ENCODE results near the gene GAS1.

GRCh38 chr9:86953181-86953580 is 5.9 kb upstream of the GAS1 start:
- TF ChIP-seq, protein P1, sequence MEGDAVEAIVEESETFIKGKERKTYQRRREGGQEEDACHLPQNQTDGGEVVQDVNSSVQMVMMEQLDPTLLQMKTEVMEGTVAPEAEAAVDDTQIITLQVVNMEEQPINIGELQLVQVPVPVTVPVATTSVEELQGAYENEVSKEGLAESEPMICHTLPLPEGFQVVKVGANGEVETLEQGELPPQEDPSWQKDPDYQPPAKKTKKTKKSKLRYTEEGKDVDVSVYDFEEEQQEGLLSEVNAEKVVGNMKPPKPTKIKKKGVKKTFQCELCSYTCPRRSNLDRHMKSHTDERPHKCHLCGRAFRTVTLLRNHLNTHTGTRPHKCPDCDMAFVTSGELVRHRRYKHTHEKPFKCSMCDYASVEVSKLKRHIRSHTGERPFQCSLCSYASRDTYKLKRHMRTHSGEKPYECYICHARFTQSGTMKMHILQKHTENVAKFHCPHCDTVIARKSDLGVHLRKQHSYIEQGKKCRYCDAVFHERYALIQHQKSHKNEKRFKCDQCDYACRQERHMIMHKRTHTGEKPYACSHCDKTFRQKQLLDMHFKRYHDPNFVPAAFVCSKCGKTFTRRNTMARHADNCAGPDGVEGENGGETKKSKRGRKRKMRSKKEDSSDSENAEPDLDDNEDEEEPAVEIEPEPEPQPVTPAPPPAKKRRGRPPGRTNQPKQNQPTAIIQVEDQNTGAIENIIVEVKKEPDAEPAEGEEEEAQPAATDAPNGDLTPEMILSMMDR (conservative IDR thresholded peaks at IDR 0.05; ENCODE audit: low read length) = no peak
- no peak for TF ChIP-seq EZH2phosphoT487 (IDR thresholded peaks at IDR 0.05; ENCODE audit: borderline replicate concordance)
